Activated CD4-positive, alpha-beta T cell treated with anti-CD3 and anti-CD28 coated beads for 4 hours (primary cell): ENCODE data around the gene ZNF837.

Source experiments
- DNase-seq, 2 donors: peaks; one replicate each; pipeline ENCODE4 v3.0.0-alpha.2; 2020

ZNF837 gene

DNA sequence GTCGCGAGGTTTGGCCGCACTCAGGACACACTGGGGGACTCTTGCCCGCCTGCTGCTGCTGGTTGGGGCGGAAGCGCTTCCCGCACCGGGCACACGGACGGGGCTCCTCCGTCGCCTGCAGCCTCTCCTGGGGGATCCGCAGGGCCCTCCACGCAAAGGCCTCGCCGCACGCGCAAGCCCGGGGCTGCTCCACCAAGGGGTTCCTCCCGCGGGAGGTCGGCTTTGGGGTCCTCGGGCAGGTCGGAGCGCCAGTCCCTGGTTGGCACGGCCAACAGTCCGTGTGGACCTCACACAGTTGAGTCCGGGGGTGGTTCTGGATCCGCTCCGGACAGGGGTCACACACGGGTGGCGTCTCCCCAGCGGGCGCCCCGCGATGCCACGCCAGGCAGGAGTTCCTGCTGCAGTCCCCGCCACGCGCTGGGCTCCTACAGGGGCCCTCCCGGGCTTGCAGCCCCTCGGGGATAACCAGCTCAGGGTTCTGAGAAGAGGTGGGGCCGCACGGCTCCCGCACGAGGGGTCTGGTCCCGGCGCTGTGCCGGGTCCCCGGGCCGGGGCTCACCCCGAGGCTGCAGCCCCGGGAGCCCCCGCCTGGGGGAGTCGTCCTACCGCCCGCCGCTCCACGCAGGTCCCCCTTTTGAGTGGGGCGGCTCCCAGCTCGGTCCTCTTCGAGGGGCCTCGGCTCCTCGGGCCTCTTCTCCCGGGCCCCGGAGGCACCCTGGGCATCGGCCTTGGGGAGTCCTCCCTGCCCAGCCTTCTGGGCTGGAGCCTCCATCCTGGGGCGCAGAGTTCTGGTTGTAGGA, 12.1 kb downstream of the ZNF837 start:
- no peak for DNase-seq

DNA sequence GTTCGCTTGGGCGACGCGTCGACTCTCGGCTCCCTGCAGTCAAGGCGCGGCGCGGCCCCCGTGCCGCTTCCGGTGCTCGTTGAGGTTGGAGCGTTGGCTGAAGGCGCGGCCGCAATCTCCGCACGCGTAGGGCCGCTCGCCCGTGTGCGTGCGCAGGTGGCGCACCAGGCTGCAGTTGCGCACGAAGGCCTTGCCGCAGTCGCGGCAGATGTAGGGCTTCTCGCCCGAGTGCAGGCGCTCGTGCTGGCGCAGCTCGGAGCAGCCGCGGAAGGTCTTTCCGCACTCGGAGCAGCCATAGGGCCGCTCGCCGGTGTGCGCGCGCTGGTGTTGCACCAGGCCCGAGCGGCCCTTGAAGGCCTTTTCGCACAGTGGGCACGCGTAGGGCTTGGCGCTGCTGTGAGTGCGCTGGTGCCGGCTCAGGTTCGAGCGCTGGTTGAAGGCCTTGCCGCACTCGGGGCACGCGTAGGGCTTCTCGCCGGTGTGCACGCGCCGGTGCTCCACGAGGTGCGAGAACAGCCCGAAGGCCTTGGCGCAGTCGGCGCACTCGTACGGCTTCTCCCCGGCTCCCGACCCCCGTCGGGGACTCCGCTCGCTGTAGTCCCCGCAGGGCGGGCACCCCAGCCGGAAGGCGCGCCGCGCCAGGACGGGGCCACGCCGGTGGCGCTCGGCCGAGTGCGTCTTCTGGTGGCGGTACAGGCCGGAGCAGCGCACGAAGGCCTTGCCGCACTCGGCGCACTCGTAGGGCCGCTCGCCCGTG, 13.0 kb downstream of the ZNF837 start:
- no peak for DNase-seq

GRCh38 chr19:58366585-58367430, 14.0 kb downstream of the ZNF837 start:
- DNase-seq, result no peak

GRCh38 chr19:58364146-58364545, 16.7 kb downstream of the ZNF837 start:
- no peak for DNase-seq

GRCh38 chr19:58362272-58362994, 18.4 kb downstream of the ZNF837 start, which contains the start of gene ZNF497:
ZNF497 (minus strand) TSS chr19:58362751; CDS start chr19:58357635, 5,116 bp downstream.
- peak; percentile 95 to 96 for DNase-seq

- peak; percentile 36 to 39 for DNase-seq
These were observed 18.9 kb downstream of the ZNF837 start for GRCh38 chr19:58361900-58362271.

- no peak for DNase-seq
These were observed 23.2 kb downstream of the ZNF837 start for GRCh38 chr19:58357481-58358145.

GRCh38 chr19:58356766-58357480, 23.9 kb downstream of the ZNF837 start:
- DNase-seq, result no peak

GRCh38 chr19:58355908-58356765, 24.7 kb downstream of the ZNF837 start:
- peak in 1 of 2 donors; percentile 27 for DNase-seq

DNA sequence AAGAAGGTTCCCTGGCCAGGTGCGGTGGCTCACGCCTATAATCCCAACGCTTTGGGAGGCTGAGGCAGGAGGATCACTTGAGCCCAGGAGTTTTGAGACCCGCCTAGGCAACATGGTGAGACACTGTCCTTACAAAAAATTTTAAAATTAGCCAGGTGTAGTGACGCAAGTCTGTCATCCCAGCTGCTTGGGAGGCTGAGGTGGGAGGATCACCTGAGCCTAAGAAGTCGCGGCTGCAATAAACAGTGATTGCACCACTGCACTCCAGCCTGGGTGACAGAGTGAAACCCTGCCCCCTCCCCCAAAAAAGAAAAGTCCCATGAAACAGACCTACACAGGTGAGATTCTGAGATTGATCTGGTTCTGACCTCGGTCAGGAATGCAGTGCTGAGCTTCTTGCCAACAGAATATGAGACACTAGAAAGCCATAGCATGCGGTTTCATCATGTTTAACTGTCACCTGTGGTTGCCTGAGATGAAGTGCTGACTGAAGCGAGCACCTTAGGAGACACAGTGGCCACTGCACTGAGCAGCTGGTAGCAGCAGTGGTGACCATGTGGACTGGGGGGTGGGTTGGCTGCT, 25.5 kb downstream of the ZNF837 start:
- no peak for DNase-seq

DNA sequence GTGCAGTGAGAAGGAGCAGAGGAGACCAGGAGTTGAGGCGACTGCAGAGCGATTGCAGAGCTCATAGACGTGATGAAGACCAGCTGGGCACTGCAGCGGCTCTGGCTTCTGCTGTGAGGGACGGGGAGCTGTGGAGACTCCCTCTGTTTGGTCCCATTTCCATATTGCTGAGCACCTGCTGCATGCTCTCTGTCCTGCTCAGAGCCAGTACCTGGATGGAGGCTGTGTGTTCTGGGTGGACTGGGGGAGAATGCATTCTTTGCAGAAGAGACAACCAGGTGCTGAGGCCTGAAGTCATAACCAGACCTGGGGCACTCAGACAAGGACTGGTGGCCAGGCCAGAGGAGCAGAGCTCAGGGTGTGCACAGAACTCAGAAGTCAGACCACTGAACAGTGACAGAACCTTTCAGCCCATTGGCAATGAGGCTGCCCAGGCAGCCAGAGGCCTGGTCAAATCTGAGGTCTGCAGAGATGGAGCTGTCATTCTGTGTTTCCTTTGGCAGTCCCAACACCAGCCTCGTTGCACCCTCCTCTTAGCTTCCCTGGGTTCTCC, 26.3 kb downstream of the ZNF837 start:
- DNase-seq, result no peak

GRCh38 chr19:58353717-58354477, 26.9 kb downstream of the ZNF837 start:
- DNase-seq, result no peak

DNA sequence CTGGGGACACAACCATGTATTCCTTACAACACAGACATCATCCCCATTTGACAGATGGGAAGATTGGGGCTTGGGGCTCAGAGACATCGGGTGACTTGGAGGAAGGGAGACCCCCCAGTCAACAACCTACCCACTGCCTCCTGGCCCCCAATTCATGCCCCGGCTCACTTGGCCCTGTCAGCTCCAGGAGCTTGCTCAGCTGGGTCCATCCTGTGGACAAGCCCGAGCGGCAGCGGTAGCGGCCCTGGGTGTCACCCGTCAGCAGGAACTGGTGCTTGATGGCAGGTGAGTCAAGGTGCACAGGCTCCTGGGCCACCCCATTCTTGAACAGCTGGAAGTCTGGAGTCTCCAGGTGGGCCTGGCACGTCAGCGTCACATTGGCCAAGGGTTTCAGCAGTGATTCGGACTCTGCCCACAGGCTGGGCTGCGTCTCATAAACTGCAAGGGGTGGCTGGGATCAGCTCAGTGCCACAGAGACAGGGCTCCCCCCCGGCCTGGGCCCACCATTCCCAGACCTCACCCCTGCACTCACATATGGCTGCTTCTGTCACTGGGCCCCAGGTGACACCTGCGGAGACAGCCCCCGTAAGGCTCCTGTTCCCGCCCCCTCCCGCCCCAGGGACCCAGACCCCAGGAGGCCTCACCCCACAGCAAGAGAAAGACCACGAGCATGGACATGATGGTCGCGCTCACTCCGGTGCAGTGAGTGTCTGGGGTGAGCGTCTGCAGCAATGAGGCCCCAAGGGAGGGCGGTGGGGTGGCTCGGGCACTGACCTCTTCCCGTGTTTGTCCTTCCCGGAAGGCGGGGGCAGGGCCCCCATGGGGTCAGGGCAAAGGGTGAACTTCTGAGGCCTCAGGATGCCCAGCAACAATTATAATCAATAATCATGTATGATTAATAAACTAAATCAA, 27.8 kb downstream of the ZNF837 start, which contains the start of gene A1BG:
Gene A1BG (minus strand): TSS at position 733 of the 912 bp plus-strand sequence. CDS start 55 bp downstream, at position 678.
- DNase-seq, result no peak

- no peak for DNase-seq
These were observed 28.7 kb downstream of the ZNF837 start for GRCh38 chr19:58351990-58352755.

DNA sequence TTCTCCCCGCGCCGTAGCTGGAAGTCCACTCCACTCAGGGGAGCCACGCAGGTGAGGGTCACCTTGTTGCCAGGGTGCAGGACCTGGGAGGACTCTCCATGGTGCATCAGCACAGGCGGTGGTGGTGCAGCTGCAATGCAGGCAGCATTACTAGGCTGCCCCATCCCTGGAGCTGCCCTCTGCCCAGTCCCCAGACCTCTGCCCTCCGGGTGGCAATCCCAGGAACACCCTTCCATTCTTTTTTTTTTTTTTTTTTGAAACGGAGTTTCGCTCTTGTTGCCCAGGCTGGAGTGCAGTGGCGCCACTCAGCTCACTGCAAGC, 29.3 kb downstream of the ZNF837 start:
- DNase-seq, result no peak

DNA sequence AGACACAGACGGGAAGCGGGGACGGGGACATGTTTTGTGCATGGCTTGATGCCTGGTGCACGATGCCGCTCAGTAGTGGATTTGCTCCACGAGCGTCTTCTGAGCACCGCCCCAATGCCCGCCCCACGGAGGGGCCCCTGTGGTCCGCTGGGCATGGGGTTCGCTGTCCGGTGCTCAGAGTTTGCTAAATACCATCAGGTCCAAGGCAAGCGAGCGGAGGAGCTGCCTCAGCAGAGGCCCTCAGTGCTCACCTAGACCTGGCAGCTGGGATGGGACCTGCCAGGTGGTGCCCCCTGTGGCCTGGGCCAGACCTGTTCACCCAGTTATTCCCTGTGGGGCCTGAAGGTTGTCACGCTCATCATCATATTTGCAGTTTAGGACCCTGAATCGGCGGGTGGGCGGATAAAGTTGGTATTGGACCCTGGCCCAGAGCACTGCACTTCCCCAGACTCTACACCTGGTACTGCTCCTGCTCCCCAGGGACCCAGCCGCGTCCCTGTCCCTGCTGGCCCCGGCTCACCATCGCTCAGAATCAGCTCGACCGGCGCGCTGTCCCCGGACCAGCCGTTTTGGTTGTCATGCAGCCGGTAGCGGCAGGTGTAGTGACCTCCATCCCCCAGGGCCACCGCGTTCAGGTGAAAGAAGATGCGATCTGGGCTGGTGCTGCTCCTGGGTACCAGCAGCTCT, 29.8 kb downstream of the ZNF837 start:
- DNase-seq, result no peak
